ENCODE data around the gene PSMF1. TPM values are rescaled to one million over a fixed set of nuclear protein-coding genes. Genes with fewer than 3 reads are reported as not detected.
A peak's percentile ranks its signal among the peaks of the same experiment; 100 is the strongest.

Gene PSMF1
- total and polyA plus RNA-seq, 2 of the 13 experiments (the other 11 are each of a cell fraction or from before 2014, with no cell fraction given) = 82.5 to 86.0 TPM

DNA sequence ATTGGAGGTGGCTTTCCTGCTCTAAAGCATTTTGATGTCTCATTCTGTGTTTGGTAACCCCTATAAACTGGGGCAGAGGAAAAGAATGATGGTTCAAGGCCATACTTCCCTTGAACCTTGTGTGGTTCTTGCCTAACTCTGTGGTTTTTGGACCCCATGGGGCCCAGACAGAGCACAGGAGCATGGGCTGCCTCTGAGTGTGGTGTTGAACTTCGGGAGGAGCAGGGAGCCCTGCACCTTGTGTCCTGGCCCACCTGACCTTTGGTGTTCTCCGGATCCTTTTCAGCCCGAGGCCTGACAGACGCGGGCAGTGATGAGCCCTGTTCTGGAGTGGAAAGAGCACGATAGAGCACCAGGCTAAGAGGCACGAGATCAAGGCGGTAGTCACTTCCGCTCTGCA is 47.5 kb downstream of the PSMF1 start (continued):
- TF ChIP-seq, protein P1, sequence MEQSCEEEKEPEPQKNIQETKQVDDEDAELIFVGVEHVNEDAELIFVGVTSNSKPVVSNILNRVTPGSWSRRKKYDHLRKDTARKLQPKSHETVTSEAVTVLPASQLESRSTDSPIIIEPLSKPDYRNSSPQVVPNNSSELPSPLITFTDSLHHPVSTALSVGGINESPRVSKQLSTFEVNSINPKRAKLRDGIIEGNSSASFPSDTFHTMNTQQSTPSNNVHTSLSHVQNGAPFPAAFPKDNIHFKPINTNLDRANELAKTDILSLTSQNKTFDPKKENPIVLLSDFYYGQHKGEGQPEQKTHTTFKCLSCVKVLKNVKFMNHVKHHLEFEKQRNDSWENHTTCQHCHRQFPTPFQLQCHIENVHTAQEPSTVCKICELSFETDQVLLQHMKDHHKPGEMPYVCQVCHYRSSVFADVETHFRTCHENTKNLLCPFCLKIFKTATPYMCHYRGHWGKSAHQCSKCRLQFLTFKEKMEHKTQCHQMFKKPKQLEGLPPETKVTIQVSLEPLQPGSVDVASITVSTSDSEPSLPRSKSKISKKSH (CRISPR knock-in tag; IDR thresholded peaks at IDR 0.05; ENCODE audit: borderline replicate concordance) = peak; percentile 39; the same call in 1 of the 2 replicates
- no peak for TF ChIP-seq ETV5 (CRISPR knock-in tag; IDR thresholded peaks at IDR 0.05; ENCODE audit: borderline replicate concordance)
- TF ChIP-seq, protein P2, sequence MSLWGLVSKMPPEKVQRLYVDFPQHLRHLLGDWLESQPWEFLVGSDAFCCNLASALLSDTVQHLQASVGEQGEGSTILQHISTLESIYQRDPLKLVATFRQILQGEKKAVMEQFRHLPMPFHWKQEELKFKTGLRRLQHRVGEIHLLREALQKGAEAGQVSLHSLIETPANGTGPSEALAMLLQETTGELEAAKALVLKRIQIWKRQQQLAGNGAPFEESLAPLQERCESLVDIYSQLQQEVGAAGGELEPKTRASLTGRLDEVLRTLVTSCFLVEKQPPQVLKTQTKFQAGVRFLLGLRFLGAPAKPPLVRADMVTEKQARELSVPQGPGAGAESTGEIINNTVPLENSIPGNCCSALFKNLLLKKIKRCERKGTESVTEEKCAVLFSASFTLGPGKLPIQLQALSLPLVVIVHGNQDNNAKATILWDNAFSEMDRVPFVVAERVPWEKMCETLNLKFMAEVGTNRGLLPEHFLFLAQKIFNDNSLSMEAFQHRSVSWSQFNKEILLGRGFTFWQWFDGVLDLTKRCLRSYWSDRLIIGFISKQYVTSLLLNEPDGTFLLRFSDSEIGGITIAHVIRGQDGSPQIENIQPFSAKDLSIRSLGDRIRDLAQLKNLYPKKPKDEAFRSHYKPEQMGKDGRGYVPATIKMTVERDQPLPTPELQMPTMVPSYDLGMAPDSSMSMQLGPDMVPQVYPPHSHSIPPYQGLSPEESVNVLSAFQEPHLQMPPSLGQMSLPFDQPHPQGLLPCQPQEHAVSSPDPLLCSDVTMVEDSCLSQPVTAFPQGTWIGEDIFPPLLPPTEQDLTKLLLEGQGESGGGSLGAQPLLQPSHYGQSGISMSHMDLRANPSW (CRISPR knock-in tag; IDR thresholded peaks at IDR 0.05; ENCODE audit: borderline replicate concordance) = no peak
- peak; percentile 62; the same call in 1 of the 2 replicates for TF ChIP-seq CEBPB (IDR thresholded peaks at IDR 0.05; ENCODE audit: borderline replicate concordance, low read depth, low read length)
- TF ChIP-seq ZNF17 (CRISPR knock-in tag; IDR thresholded peaks at IDR 0.05) = no peak
- TF ChIP-seq TBL1XR1 (IDR thresholded peaks at IDR 0.05; ENCODE audit: borderline replicate concordance, low read length, partially characterized antibody) = no peak
- TF ChIP-seq, protein P3, sequence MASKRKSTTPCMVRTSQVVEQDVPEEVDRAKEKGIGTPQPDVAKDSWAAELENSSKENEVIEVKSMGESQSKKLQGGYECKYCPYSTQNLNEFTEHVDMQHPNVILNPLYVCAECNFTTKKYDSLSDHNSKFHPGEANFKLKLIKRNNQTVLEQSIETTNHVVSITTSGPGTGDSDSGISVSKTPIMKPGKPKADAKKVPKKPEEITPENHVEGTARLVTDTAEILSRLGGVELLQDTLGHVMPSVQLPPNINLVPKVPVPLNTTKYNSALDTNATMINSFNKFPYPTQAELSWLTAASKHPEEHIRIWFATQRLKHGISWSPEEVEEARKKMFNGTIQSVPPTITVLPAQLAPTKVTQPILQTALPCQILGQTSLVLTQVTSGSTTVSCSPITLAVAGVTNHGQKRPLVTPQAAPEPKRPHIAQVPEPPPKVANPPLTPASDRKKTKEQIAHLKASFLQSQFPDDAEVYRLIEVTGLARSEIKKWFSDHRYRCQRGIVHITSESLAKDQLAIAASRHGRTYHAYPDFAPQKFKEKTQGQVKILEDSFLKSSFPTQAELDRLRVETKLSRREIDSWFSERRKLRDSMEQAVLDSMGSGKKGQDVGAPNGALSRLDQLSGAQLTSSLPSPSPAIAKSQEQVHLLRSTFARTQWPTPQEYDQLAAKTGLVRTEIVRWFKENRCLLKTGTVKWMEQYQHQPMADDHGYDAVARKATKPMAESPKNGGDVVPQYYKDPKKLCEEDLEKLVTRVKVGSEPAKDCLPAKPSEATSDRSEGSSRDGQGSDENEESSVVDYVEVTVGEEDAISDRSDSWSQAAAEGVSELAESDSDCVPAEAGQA (IDR thresholded peaks at IDR 0.05; ENCODE audit: low read depth) = no peak
- TF ChIP-seq, protein P3 (CRISPR knock-in tag; IDR thresholded peaks at IDR 0.05; ENCODE audit: borderline replicate concordance) = no peak
- TF ChIP-seq ZNF256 (CRISPR knock-in tag; conservative IDR thresholded peaks at IDR 0.05) = no peak
- TF ChIP-seq, protein P4, sequence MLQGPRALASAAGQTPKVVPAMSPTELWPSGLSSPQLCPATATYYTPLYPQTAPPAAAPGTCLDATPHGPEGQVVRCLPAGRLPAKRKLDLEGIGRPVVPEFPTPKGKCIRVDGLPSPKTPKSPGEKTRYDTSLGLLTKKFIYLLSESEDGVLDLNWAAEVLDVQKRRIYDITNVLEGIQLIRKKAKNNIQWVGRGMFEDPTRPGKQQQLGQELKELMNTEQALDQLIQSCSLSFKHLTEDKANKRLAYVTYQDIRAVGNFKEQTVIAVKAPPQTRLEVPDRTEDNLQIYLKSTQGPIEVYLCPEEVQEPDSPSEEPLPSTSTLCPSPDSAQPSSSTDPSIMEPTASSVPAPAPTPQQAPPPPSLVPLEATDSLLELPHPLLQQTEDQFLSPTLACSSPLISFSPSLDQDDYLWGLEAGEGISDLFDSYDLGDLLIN (CRISPR knock-in tag; IDR thresholded peaks at IDR 0.05; ENCODE audit: borderline replicate concordance) = no peak
- no peak for TF ChIP-seq ELF1 (CRISPR knock-in tag; IDR thresholded peaks at IDR 0.05)
- no peak for TF ChIP-seq ZNF629 (CRISPR knock-in tag; conservative IDR thresholded peaks at IDR 0.05)
- TF ChIP-seq, protein P5, sequence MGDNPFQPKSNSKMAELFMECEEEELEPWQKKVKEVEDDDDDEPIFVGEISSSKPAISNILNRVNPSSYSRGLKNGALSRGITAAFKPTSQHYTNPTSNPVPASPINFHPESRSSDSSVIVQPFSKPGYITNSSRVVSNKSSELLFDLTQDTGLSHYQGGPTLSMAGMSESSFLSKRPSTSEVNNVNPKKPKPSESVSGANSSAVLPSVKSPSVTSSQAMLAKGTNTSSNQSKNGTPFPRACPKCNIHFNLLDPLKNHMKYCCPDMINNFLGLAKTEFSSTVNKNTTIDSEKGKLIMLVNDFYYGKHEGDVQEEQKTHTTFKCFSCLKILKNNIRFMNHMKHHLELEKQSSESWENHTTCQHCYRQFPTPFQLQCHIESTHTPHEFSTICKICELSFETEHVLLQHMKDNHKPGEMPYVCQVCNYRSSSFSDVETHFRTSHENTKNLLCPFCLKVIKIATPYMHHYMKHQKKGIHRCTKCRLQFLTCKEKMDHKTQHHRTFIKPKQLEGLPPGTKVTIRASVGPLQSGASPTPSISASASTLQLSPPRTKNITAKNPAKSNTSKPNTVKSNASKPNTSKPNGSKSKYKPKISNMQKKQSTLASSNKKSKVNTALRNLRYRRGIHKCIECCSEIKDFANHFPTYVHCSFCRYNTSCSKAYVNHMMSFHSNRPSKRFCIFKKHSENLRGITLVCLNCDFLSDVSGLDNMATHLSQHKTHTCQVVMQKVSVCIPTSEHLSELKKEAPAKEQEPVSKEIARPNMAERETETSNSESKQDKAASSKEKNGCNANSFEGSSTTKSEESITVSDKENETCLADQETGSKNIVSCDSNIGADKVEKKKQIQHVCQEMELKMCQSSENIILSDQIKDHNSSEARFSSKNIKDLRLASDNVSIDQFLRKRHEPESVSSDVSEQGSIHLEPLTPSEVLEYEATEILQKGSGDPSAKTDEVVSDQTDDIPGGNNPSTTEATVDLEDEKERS (CRISPR knock-in tag; IDR thresholded peaks at IDR 0.05) = no peak
- no peak for TF ChIP-seq ZNF326 (CRISPR knock-in tag; IDR thresholded peaks at IDR 0.05; ENCODE audit: borderline replicate concordance)
- TF ChIP-seq ZNF879 (CRISPR knock-in tag; IDR thresholded peaks at IDR 0.05) = no peak
